Mesenchymal stem cell (in vitro differentiated cells and primary cell): ENCODE data around the gene SLC16A4.

Source experiments
- DNase-seq: peaks from one replicate; pipeline ENCODE4 v3.0.0-alpha.2; 2013
- H2AFZ ChIP-seq: one replicate; pipeline ENCODE4 v1.6.1; 2013; ENCODE audit warnings: low read depth, mild to moderate bottlenecking, control low read depth, inconsistent platforms, low read length, moderate library complexity
- H2AK5ac ChIP-seq: 2 replicates; pipeline ENCODE4 v1.6.1; 2013; ENCODE audit warnings: low read length, moderate library complexity, mild to moderate bottlenecking, inconsistent platforms; ENCODE audit not compliant: severe bottlenecking
- H2BK120ac ChIP-seq: one replicate; pipeline ENCODE4 v1.6.1; 2013; ENCODE audit warnings: low read depth, mild to moderate bottlenecking, inconsistent platforms, low read length, moderate library complexity
- H2BK12ac ChIP-seq, 2 experiments: one replicate each; pipeline ENCODE4 v1.6.1; 2013; ENCODE audit warnings: inconsistent platforms in 2 of 2, low read length in 2 of 2, mild to moderate bottlenecking in 2 of 2, moderate library complexity in 2 of 2, control low read depth in 1 of 2
- H2BK15ac ChIP-seq: one replicate; pipeline ENCODE4 v1.6.1; 2013; ENCODE audit warnings: mild to moderate bottlenecking, low read depth, inconsistent platforms; ENCODE audit not compliant: poor library complexity, severe bottlenecking
- H2BK5ac ChIP-seq: 2 replicates; pipeline ENCODE4 v1.6.1; 2013; ENCODE audit warnings: low read depth, mild to moderate bottlenecking, low read length, control low read depth, inconsistent platforms; ENCODE audit not compliant: poor library complexity, severe bottlenecking
- H3K14ac ChIP-seq, 2 experiments: one replicate each; pipeline ENCODE4 v1.6.1; 2013; ENCODE audit warnings: inconsistent platforms in 2 of 2, low read length in 2 of 2, control low read depth in 1 of 2, mild to moderate bottlenecking in 1 of 2, moderate library complexity in 1 of 2
- H3K18ac ChIP-seq, 2 experiments: one replicate each; pipeline ENCODE4 v1.6.1; 2013; ENCODE audit warnings: inconsistent platforms in 2 of 2, low read length in 2 of 2, control low read depth in 1 of 2, low read depth in 1 of 2, mild to moderate bottlenecking in 1 of 2
- H3K23ac ChIP-seq, 2 experiments: one replicate each; pipeline ENCODE4 v1.6.1; 2013; ENCODE audit warnings: inconsistent platforms in 2 of 2, low read length in 2 of 2, mild to moderate bottlenecking in 2 of 2, moderate library complexity in 2 of 2, control low read depth in 1 of 2
- H3K27ac ChIP-seq: 2 replicates; pipeline ENCODE4 v1.5.1; 2013; ENCODE audit warnings: mild to moderate bottlenecking, moderate library complexity, low read length, control low read depth, inconsistent platforms; ENCODE audit not compliant: poor library complexity, severe bottlenecking
- H3K27me3 ChIP-seq, 2 experiments: 2 replicates each; pipeline versions ENCODE4 v1.6.1 to v1.7.0; 2013; ENCODE audit warnings: low read length in 2 of 2, mild to moderate bottlenecking in 2 of 2, moderate library complexity in 2 of 2, control low read depth in 1 of 2, inconsistent platforms in 1 of 2; ENCODE audit not compliant: control insufficient read depth in 1 of 2, insufficient read depth in 1 of 2
- H3K36me3 ChIP-seq, 2 experiments: 2 replicates each; pipeline versions ENCODE4 v1.6.1 to v1.7.0; 2013; ENCODE audit warnings: low read length in 2 of 2, control low read depth in 1 of 2, inconsistent platforms in 1 of 2, low read depth in 1 of 2, mild to moderate bottlenecking in 1 of 2; ENCODE audit not compliant: insufficient read depth in 2 of 2, control insufficient read depth in 1 of 2
- H3K4ac ChIP-seq, 2 experiments: one replicate each; pipeline ENCODE4 v1.6.1; 2013; ENCODE audit warnings: inconsistent platforms in 2 of 2, low read length in 2 of 2, mild to moderate bottlenecking in 2 of 2, moderate library complexity in 2 of 2, control low read depth in 1 of 2, low read depth in 1 of 2
- H3K4me1 ChIP-seq: 2 replicates; pipeline ENCODE4 v1.6.1; 2013; ENCODE audit warnings: low read depth, low read length, control low read depth; ENCODE audit not compliant: control insufficient read depth, insufficient read depth
- H3K4me2 ChIP-seq: 2 replicates; pipeline ENCODE4 v1.6.1; 2013; ENCODE audit warnings: low read length, mild to moderate bottlenecking, inconsistent platforms; ENCODE audit not compliant: poor library complexity, severe bottlenecking
- H3K4me3 ChIP-seq, 2 experiments: 2 replicates each; pipeline versions ENCODE4 v1.5.1 to v1.7.0; 2013; ENCODE audit warnings: low read length in 2 of 2, mild to moderate bottlenecking in 2 of 2, control low read depth in 1 of 2, low read depth in 1 of 2; ENCODE audit not compliant: insufficient read depth in 1 of 2
- H3K79me1 ChIP-seq: replicated peaks from 2 replicates; pipeline ENCODE4 v1.6.1; 2013; ENCODE audit warnings: mild to moderate bottlenecking, control low read depth, low read length, inconsistent platforms; ENCODE audit not compliant: poor library complexity, severe bottlenecking
- H3K9ac ChIP-seq: 2 replicates; pipeline ENCODE4 v1.7.0; 2013; ENCODE audit warnings: mild to moderate bottlenecking, low read length, moderate library complexity
- H3K9me3 ChIP-seq: 2 replicates; pipeline ENCODE4 v1.7.0; 2013; ENCODE audit warnings: mild to moderate bottlenecking, low read length; ENCODE audit not compliant: control insufficient read depth
- H4K8ac ChIP-seq: one replicate; pipeline ENCODE4 v1.6.1; 2013; ENCODE audit warnings: inconsistent platforms, mild to moderate bottlenecking, low read length, moderate library complexity
- H4K91ac ChIP-seq: one replicate; pipeline ENCODE4 v1.6.1; 2013; ENCODE audit warnings: mild to moderate bottlenecking, low read length, inconsistent platforms
- WGBS: methylation state at CpG from one replicate; pipeline ENCODE4 v1.1.7; 2013; ENCODE audit warnings: mixed read lengths; 5-methylcytosine and 5-hydroxymethylcytosine counted together

The SLC16A4 gene

DNA sequence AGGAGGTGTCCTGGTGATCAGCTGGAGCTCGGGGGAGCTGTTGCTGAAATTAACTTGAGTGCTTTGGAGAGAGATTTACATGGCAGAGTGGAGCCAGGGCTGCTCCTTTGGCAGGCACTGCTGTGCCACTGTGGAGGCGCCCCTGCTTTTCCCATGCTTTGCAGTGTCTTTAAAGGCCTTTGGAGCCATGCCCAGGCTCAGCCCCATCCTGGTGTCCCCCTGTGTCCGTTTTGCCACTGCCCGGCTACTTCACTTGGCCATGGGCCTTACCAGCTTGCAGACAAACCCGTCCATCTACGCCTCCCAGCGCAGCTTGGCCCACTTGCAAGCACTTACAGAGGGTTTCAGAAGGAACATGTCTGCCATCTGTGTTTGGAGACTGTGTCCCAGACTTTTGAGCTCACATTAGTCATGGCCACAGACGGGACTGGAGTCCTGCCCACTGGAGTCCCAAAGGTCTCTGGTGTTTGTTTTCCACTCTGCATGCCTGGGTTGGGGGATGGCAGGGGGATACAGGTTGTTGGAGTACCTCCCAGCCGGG lies 34.9 kb upstream of the SLC16A4 start:
- Histone ChIP-seq H3K4me2 (no peak overlapping the region), H3K14ac (peak overlapping the region in 1 of 2 experiments; percentile 15), H3K4me1 (no peaks in the 10 kb centered on the region), H2BK12ac (no peak overlapping the region), H3K4me3 (no peak overlapping the region), H2BK120ac (no peak overlapping the region), H3K27me3 (peaks cover 12 to 39% of the 10 kb centered on the region in 2 experiments), H3K18ac (no peak overlapping the region), H3K9me3 (peaks cover 8% of the 10 kb centered on the region), H4K91ac (no peak overlapping the region), H2BK15ac (no peak overlapping the region), H2BK5ac (no peak overlapping the region), H3K23ac (peak overlapping the region in 1 of 2 experiments; percentile 80), H2AK5ac (no peak overlapping the region), H3K36me3 (no peaks in the 10 kb centered on the region), H2AFZ (no peak overlapping the region), H3K79me1 (no peaks in the 10 kb centered on the region), H3K9ac (no peak overlapping the region), H4K8ac (no peak overlapping the region), H3K4ac (no peak overlapping the region), H3K27ac (no peak overlapping the region)
- no peak for DNase-seq
- 78% methylated on average over 9 of the region's 9 CpGs for WGBS

GRCh38 chr1:110424699-110425611 lies 34.1 kb upstream of the SLC16A4 start:
- Histone ChIP-seq H3K27me3 (peaks cover 5 to 32% of the 10 kb centered on the region in 2 experiments), H2BK120ac (no peak overlapping the region), H3K14ac (no peak overlapping the region), H3K79me1 (no peaks in the 10 kb centered on the region), H2BK12ac (no peak overlapping the region), H2AFZ (no peak overlapping the region), H3K18ac (no peak overlapping the region), H3K4me1 (no peaks in the 10 kb centered on the region), H3K4ac (no peak overlapping the region), H3K4me3 (no peak overlapping the region), H3K36me3 (no peaks in the 10 kb centered on the region), H3K4me2 (no peak overlapping the region), H3K9ac (no peak overlapping the region), H4K91ac (no peak overlapping the region), H4K8ac (no peak overlapping the region), H2BK5ac (no peak overlapping the region), H2AK5ac (no peak overlapping the region), H3K9me3 (peaks cover 8% of the 10 kb centered on the region), H3K23ac (no peak overlapping the region), H2BK15ac (no peak overlapping the region), H3K27ac (no peak overlapping the region)
- no peak for DNase-seq
- 79% methylated on average over 6 of the region's 9 CpGs for WGBS

GRCh38 chr1:110420874-110421793 lies 30.3 kb upstream of the SLC16A4 start:
- Histone ChIP-seq H2BK5ac (no peak overlapping the region), H3K36me3 (no peaks in the 10 kb centered on the region), H3K27ac (no peak overlapping the region), H3K79me1 (no peaks in the 10 kb centered on the region), H3K23ac (no peak overlapping the region), H4K91ac (no peak overlapping the region), H2BK120ac (no peak overlapping the region), H3K4me2 (no peak overlapping the region), H3K9ac (peak overlapping the region; percentile 67), H3K27me3 (peaks cover 0 to 25% of the 10 kb centered on the region in 2 experiments), H2AFZ (no peak overlapping the region), H3K4ac (no peak overlapping the region), H4K8ac (no peak overlapping the region), H3K18ac (no peak overlapping the region), H2BK15ac (no peak overlapping the region), H3K14ac (no peak overlapping the region), H3K4me1 (no peaks in the 10 kb centered on the region), H3K4me3 (no peak overlapping the region), H2AK5ac (no peak overlapping the region), H3K9me3 (peaks cover 8% of the 10 kb centered on the region), H2BK12ac (no peak overlapping the region)
- DNase-seq, result peak; percentile 49
- 66% methylated on average over 2 of the region's 2 CpGs for WGBS
